H9 (cell line): ENCODE data around the gene EIF2B5. TPM values are rescaled to one million over a fixed set of nuclear protein-coding genes. Genes with fewer than 3 reads are reported as not detected.
"Not testable (repeated sequence)": the region's sequence is repeated elsewhere in the genome, so short reads cannot be mapped to it uniquely, and the experiment has no call there.

Experiments used
- DNase-seq: peaks from one replicate; pipeline ENCODE4 v3.0.0-alpha.2; 2017
- H2AFZ ChIP-seq: one replicate; pipeline ENCODE4 v1.6.1; 2013; ENCODE audit warnings: mild to moderate bottlenecking, low read length, control low read depth, moderate library complexity
- H2AK5ac ChIP-seq: 2 replicates; pipeline ENCODE4 v1.6.1; 2013; ENCODE audit warnings: low read length, control low read depth, mixed read lengths; ENCODE audit not compliant: insufficient read length
- H2BK120ac ChIP-seq: one replicate; pipeline ENCODE4 v1.6.1; 2013; ENCODE audit warnings: low read depth, mild to moderate bottlenecking, low read length, control low read depth, inconsistent platforms; ENCODE audit not compliant: poor library complexity, severe bottlenecking
- H2BK12ac ChIP-seq: 2 replicates; pipeline ENCODE4 v1.6.1; 2013; ENCODE audit warnings: low read length, control low read depth, mixed read lengths, low read depth; ENCODE audit not compliant: insufficient read length
- H2BK15ac ChIP-seq: 2 replicates; pipeline ENCODE4 v1.6.1; 2013; ENCODE audit warnings: low read depth, low read length, control low read depth
- H2BK20ac ChIP-seq: one replicate; pipeline ENCODE4 v1.6.1; 2013; ENCODE audit warnings: low read depth, mild to moderate bottlenecking, low read length, control low read depth, inconsistent platforms; ENCODE audit not compliant: poor library complexity, severe bottlenecking
- H2BK5ac ChIP-seq: 2 replicates; pipeline ENCODE4 v1.6.1; 2013; ENCODE audit warnings: low read length, control low read depth, mixed read lengths; ENCODE audit not compliant: insufficient read length
- H3K14ac ChIP-seq: 2 replicates; pipeline ENCODE4 v1.6.1; 2013; ENCODE audit warnings: low read length, control low read depth; ENCODE audit not compliant: insufficient read depth
- H3K18ac ChIP-seq: 2 replicates; pipeline ENCODE4 v1.6.1; 2013; ENCODE audit warnings: low read depth, mild to moderate bottlenecking, mixed read lengths, low read length, control low read depth; ENCODE audit not compliant: insufficient read length
- H3K23ac ChIP-seq: 2 replicates; pipeline ENCODE4 v1.6.1; 2013; ENCODE audit warnings: low read length, control low read depth, mixed read lengths, low read depth; ENCODE audit not compliant: insufficient read length
- H3K23me2 ChIP-seq: 2 replicates; pipeline ENCODE4 v1.6.1; 2013; ENCODE audit warnings: low read depth, mild to moderate bottlenecking, mixed read lengths, low read length, control low read depth; ENCODE audit not compliant: insufficient read length, poor library complexity, severe bottlenecking
- H3K27ac ChIP-seq: 2 replicates; pipeline ENCODE4 v1.5.1; 2013; ENCODE audit warnings: low read length, control low read depth, mixed read lengths, low read depth; ENCODE audit not compliant: insufficient read length
- H3K27me3 ChIP-seq: 2 replicates; pipeline ENCODE4 v1.6.1; 2013; ENCODE audit warnings: low read length, control low read depth, inconsistent platforms; ENCODE audit not compliant: insufficient read depth
- H3K4ac ChIP-seq: 2 replicates; pipeline ENCODE4 v1.6.1; 2013; ENCODE audit warnings: low read depth, mild to moderate bottlenecking, control low read depth, inconsistent platforms, low read length, moderate library complexity
- H3K4me1 ChIP-seq: 2 replicates; pipeline ENCODE4 v1.6.1; 2013; ENCODE audit warnings: low read length, control low read depth, inconsistent platforms; ENCODE audit not compliant: insufficient read depth
- H3K4me2 ChIP-seq: 2 replicates; pipeline ENCODE4 v1.6.1; 2013; ENCODE audit warnings: low read length, control low read depth, mixed read lengths; ENCODE audit not compliant: insufficient read length, insufficient read depth
- H3K56ac ChIP-seq: 2 replicates; pipeline ENCODE4 v1.6.1; 2013; ENCODE audit warnings: low read depth, mild to moderate bottlenecking, mixed read lengths, low read length, control low read depth; ENCODE audit not compliant: insufficient read length
- H3K79me1 ChIP-seq: 2 replicates; pipeline ENCODE4 v1.6.1; 2013; ENCODE audit warnings: low read depth, mild to moderate bottlenecking, moderate library complexity, low read length, control low read depth, inconsistent platforms; ENCODE audit not compliant: insufficient read depth, poor library complexity, severe bottlenecking
- H3K79me2 ChIP-seq: 2 replicates; pipeline ENCODE4 v1.6.1; 2013; ENCODE audit warnings: low read length, control low read depth, inconsistent platforms; ENCODE audit not compliant: insufficient read depth
- H3K9ac ChIP-seq: 2 replicates; pipeline ENCODE4 v1.6.1; 2013; ENCODE audit warnings: low read length, control low read depth, mixed read lengths; ENCODE audit not compliant: insufficient read length; ENCODE audit errors: extremely low read depth
- H3K9me3 ChIP-seq: one replicate; pipeline ENCODE4 v1.6.1; 2013; ENCODE audit warnings: low read depth, low read length, inconsistent platforms; ENCODE audit not compliant: control insufficient read depth
- H3T11ph ChIP-seq: one replicate; pipeline ENCODE4 v1.6.1; 2013; ENCODE audit warnings: mild to moderate bottlenecking, low read length, control low read depth, inconsistent platforms
- H4K20me1 ChIP-seq: one replicate; pipeline ENCODE4 v1.6.1; 2013; ENCODE audit not compliant: control insufficient read depth, insufficient read length, insufficient read depth
- H4K5ac ChIP-seq: 2 replicates; pipeline ENCODE4 v1.6.1; 2013; ENCODE audit warnings: low read depth, mild to moderate bottlenecking, mixed read lengths, low read length, control low read depth; ENCODE audit not compliant: insufficient read length
- H4K8ac ChIP-seq: replicated peaks from 2 replicates; pipeline ENCODE4 v1.6.1; 2013; ENCODE audit warnings: low read length, control low read depth, mixed read lengths, low read depth; ENCODE audit not compliant: insufficient read length
- H4K91ac ChIP-seq: 2 replicates; pipeline ENCODE4 v1.6.1; 2013; ENCODE audit warnings: low read depth, mild to moderate bottlenecking, moderate library complexity, mixed read lengths, low read length, control low read depth; ENCODE audit not compliant: insufficient read length
- H3K27ac Mint-ChIP-seq, 3 experiments: 2 replicates in 2 of 3; 3 replicates in 1 of 3; pipeline ENCODE4 v1.8.0; 2020 to 2021; ENCODE audit warnings: mixed read lengths in 3 of 3, mild to moderate bottlenecking in 1 of 3, moderate library complexity in 1 of 3
- H3K27me3 Mint-ChIP-seq: 2 replicates; pipeline ENCODE4 v1.8.0; 2021; ENCODE audit warnings: low read depth, mild to moderate bottlenecking, moderate library complexity, mixed read lengths
- H3K36me3 Mint-ChIP-seq, 3 experiments: 2 replicates in 2 of 3; 3 replicates in 1 of 3; pipeline ENCODE4 v1.8.0; 2020 to 2021; ENCODE audit warnings: low read depth in 3 of 3, mixed read lengths in 3 of 3; ENCODE audit not compliant: insufficient read depth in 1 of 3
- H3K4me1 Mint-ChIP-seq, 2 experiments: 2 replicates each; pipeline ENCODE4 v1.8.0; 2020; ENCODE audit warnings: mixed read lengths in 2 of 2
- H3K4me3 Mint-ChIP-seq, 2 experiments: 2 replicates in 1 of 2; 3 replicates in 1 of 2; pipeline ENCODE4 v1.8.0; 2020 to 2021; ENCODE audit warnings: mild to moderate bottlenecking in 2 of 2, mixed read lengths in 2 of 2, moderate library complexity in 1 of 2
- H3K9me3 Mint-ChIP-seq, 2 experiments: 2 replicates in 1 of 2; 3 replicates in 1 of 2; pipeline ENCODE4 v1.8.0; 2020; ENCODE audit warnings: mild to moderate bottlenecking in 2 of 2, mixed read lengths in 2 of 2, moderate library complexity in 1 of 2
- CTCF ChIP-seq: fragments of 200-600 bp; sonication (generic); conservative IDR thresholded peaks from 3 replicates; pipeline ENCODE4 v1.8.0; 2021; ENCODE audit warnings: antibody characterized with exemption, mild to moderate bottlenecking
- WGBS: extraction: QIAGEN DNeasy Blood & Tissue Kit; methylation state at CpG from one replicate; pipeline ENCODE4 v1.1.7; 2013; ENCODE audit warnings: missing lambda C conversion rate, low lambda C conversion rate, mixed read lengths; ENCODE audit not compliant: insufficient read length; ENCODE audit errors: extremely low coverage; 5-methylcytosine and 5-hydroxymethylcytosine counted together
- total RNA-seq: library from RNA; stranded (reverse); gene quantifications from 2 replicates; pipeline ENCODE4 v1.2.1, GENCODE V29; 2021

EIF2B5 gene
- total RNA-seq, 1 experiment from 2014 or later, result 42.0 TPM

- peak; percentile 50 for DNase-seq
- H3K4me1 Mint-ChIP-seq, H4K5ac ChIP-seq, H2AK5ac ChIP-seq, H3K4me2 ChIP-seq, H2BK20ac ChIP-seq, H3T11ph ChIP-seq, H3K9me3 Mint-ChIP-seq, H3K79me1 ChIP-seq, H2BK12ac ChIP-seq, H4K91ac ChIP-seq, H4K8ac ChIP-seq, H3K56ac ChIP-seq, H3K4ac ChIP-seq, H3K18ac ChIP-seq, H3K14ac ChIP-seq, H3K4me3 Mint-ChIP-seq, H3K27me3 ChIP-seq, H3K9ac ChIP-seq, H3K23me2 ChIP-seq, H3K27ac ChIP-seq, H2AFZ ChIP-seq, H3K23ac ChIP-seq, H3K4me1 ChIP-seq, H3K27me3 Mint-ChIP-seq, H3K79me2 ChIP-seq, H2BK15ac ChIP-seq, H4K20me1 ChIP-seq, H2BK120ac ChIP-seq, H3K9me3 ChIP-seq, H2BK5ac ChIP-seq: not testable (repeated sequence)
- TF ChIP-seq CTCF, result peak; percentile 42
- WGBS, result no CpG with 5 or more reads among the region's 6 CpGs
- Mint-ChIP-seq H3K36me3 (peaks cover 0 to 19% (median 0%) of the 10 kb centered on the region in 3 experiments; a peak in 2 of 7 replicates), H3K27ac (peak overlapping the region; percentile 55 to 78 (median 74); a peak in 3 of 7 replicates)
Observed at GRCh38 chr3:184149770-184150169, 14.6 kb downstream of the EIF2B5 start.
